CD4-positive, alpha-beta T cell treated with Interferon gamma for 1 hour (primary cell): ENCODE measurements around the gene MUC4.

ENCODE experiments used
- DNase-seq: peaks from one replicate; pipeline ENCODE4 v3.0.0-alpha.2; 2020

The MUC4 gene, protein sequence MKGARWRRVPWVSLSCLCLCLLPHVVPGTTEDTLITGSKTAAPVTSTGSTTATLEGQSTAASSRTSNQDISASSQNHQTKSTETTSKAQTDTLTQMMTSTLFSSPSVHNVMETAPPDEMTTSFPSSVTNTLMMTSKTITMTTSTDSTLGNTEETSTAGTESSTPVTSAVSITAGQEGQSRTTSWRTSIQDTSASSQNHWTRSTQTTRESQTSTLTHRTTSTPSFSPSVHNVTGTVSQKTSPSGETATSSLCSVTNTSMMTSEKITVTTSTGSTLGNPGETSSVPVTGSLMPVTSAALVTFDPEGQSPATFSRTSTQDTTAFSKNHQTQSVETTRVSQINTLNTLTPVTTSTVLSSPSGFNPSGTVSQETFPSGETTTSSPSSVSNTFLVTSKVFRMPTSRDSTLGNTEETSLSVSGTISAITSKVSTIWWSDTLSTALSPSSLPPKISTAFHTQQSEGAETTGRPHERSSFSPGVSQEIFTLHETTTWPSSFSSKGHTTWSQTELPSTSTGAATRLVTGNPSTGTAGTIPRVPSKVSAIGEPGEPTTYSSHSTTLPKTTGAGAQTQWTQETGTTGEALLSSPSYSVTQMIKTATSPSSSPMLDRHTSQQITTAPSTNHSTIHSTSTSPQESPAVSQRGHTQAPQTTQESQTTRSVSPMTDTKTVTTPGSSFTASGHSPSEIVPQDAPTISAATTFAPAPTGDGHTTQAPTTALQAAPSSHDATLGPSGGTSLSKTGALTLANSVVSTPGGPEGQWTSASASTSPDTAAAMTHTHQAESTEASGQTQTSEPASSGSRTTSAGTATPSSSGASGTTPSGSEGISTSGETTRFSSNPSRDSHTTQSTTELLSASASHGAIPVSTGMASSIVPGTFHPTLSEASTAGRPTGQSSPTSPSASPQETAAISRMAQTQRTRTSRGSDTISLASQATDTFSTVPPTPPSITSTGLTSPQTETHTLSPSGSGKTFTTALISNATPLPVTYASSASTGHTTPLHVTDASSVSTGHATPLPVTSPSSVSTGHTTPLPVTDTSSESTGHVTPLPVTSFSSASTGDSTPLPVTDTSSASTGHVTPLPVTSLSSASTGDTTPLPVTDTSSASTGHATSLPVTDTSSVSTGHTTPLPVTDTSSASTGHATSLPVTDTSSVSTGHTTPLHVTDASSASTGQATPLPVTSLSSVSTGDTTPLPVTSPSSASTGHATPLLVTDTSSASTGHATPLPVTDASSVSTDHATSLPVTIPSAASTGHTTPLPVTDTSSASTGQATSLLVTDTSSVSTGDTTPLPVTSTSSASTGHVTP (N-terminal part only)

DNA sequence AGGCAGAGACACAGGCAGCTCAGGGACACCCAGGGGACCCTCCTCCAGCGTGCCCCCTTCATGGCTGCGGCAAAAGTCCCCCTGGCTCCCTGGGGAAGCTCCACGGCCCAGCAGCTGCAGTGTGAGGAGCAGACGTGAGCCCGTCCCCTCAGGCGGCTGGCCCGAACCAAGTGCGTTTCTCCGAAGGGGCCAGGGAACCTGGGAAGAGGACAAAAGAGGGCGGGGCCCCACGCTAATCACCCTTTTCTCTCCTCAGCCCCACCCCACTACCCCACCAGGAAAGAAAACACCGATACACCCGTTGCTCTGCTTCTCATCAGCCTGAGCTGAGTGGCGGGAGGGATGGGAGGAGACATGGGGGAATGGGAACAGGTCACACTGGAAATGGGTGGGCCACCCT lies at the start of gene MUC4:
TSS of gene MUC4 (minus strand) at position 174 of the 400 bp plus-strand sequence. CDS start at position 62, 112 bp downstream.
- no peak for DNase-seq

DNA sequence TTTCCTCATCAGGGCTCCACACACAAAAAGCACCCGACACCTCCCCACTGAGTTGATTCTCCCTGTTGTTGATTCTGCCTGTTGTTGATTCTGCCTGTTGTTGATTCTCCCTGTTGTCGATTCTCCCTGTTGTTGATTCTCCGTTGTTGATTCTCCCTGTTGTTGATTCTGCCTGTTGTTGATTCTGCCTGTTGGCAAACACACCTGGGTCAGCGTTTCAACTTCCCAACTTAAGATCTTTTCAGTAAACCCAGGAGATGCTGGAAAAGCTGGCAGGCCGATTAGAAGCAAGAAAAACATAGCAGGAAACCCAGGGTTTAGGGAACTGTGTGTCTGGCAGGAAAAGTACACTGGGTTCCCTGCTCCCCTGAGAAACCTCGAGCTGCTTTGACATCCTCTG lies 48.7 kb upstream of the MUC4 start:
- no peak for DNase-seq

DNA sequence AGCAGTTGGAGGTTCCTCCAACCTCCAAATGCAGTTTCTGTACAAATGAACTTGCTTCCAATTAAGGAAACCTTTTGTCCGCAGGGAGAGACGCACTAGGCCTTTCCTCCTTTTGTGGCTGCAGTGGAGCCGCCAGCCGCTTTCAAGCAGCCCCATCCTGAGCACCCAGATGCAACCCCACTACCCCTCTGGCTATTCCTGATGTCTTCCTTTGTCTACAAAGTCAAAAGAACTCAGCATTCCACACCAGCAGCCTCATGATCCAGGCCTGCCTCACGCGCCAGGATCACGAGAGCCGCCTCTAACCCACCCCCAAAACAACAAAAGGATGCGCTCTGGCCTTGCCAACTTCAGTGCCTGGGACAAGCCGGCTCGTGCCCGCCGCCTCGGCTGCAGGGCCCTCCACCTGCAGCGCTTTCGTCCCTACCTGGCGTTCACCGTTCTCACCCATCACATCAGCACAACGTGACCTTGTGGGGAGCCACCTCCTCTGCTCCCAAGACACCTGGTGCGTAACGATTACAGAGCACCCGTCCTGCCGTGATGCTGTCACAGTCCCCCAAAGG lies 48.2 kb upstream of the MUC4 start:
- DNase-seq: no peak

DNA sequence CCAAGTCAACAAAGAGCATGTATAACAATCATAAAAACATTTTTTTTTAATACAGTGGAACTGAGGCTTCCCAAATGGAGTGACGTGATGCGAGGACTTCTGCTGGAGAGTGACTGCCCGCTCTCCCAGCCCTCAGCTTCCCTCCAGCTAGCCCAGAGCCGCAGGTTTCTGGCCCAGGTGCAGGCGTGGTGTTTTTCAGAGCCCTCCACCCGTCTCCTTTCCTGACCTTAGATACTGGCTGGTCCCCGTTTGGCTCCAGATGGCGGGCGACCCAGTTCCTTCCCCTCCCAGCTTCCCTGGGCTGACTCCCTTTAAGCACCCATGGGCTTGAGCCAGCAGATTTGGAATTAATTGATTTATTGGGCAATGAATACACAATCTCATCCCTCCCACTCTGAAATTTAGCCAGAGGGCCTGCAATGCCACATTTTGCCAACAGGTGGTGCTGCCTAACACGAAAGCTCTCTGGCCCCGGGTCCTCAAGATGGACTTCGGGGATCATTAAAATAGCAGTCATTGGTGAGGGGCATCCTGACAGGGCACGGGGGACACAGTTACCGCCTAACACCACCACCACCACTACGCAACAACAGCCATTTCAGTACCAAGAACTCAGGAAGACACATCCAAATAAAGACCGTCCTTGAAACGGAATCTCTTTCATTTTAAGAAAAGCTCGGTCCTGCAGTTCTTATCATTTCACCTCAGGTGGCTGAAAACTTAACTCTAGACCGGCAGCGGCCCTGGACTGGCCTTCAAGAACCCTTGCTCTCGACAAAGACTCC lies 47.5 kb upstream of the MUC4 start:
- DNase-seq: peak; percentile 60

DNA sequence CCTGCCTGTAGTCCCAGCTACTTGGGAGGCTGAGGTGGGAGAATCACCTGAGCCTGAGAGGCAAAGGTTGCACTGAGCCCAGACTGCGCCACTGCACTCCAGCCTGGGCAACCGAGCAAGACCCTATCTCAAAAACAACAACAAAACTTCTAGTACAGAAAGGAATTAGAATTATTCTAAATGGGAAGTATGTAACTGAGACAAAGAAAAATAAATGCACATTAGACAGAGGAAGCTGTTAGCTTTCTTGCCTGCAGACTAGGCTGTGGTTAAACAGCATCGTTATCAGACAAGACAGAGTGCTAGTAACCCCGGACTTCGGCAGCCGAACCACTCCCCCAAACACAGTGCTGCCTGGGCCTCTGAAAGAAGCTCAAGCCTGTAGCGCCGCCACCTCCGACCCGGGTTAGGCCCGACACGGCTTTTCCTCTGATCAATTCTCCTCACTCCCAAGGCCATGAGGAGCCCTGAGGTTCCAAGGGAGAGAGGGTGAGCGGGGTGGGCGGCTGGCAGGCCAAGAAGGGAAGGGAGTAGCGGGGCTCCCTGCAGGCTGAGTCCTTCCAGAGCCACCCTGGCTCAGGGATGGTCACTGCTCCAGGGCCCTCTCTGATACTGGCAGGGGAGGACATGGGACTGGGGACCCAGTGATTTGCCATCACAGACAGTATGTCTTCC lies 44.8 kb upstream of the MUC4 start:
- DNase-seq: no peak

- DNase-seq: no peak
These were observed 44.0 kb upstream of the MUC4 start for GRCh38 chr3:195855471-195856409.

DNA sequence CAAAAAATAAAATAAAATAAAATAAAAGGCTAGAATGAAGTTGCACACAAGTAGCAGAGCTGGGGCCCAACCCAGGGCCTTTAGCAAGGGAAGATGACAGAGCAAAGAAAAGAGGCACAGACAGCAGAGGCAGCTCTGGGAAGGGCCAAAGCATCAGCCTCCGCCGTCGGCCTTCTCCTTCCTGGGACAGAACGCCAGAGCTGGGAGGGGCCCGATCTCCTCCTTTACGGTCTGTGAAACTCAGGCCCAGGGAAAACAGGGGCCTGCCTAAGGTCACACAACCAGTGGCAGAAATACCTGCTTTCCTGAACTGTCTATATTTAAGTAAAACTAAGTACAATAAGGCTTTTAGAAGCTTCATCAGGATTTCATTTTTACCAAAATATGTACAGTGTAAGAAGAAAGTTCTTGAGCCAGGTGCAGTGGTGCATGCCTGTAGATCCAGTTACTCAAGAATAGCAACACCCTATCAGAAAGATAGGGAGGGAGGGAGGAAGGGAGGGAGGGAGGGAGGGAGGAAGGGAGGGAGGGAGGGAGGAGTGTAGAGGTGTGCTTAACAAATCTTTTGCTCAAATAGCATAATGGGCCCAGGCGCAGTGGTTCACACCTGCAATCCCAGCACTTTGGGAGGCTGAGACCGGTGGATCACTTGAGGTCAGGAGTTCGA lies 43.0 kb upstream of the MUC4 start:
- DNase-seq: no peak

DNA sequence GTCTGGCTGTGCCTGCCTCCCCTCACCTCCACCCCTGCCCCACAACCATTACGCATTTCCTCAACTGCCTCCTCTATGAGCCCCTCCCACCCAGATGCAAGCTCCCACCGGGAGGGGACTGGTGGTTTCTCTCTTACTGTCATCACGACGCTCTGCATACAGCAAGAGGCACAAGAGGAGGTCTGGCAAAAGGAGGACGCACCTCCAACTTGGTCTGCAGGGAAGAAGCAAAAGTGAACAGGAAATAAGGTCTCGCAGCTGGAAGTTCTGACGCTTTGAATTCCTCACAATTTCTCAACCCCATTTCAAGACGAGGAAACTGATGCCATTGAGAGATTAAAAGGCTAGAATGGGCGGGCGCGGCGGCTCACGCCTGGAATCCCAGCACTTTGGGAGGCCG lies 42.3 kb upstream of the MUC4 start:
- no peak for DNase-seq

DNA sequence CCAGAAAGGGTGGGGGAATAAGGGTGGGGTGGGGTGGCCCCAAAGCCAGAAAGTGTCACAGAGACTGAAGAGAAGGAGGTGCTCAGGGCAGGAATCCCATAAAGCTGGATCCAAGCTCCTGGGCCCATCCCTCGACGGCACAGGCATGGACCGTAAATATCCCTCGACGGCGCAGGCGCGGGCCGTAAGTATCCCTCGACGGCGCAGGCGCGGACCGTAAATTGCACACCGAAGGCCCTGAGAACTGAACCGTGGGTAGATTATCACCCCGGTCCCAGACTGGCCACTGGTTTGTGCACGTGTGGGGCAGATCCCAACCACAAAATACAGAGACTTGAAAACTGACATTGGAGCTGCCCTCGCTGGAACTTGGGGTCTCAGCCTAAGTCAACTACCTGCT lies 41.3 kb upstream of the MUC4 start:
- DNase-seq: no peak

- peak; percentile 85 for DNase-seq
These were observed 39.3 kb upstream of the MUC4 start for GRCh38 chr3:195850857-195851543.

DNA sequence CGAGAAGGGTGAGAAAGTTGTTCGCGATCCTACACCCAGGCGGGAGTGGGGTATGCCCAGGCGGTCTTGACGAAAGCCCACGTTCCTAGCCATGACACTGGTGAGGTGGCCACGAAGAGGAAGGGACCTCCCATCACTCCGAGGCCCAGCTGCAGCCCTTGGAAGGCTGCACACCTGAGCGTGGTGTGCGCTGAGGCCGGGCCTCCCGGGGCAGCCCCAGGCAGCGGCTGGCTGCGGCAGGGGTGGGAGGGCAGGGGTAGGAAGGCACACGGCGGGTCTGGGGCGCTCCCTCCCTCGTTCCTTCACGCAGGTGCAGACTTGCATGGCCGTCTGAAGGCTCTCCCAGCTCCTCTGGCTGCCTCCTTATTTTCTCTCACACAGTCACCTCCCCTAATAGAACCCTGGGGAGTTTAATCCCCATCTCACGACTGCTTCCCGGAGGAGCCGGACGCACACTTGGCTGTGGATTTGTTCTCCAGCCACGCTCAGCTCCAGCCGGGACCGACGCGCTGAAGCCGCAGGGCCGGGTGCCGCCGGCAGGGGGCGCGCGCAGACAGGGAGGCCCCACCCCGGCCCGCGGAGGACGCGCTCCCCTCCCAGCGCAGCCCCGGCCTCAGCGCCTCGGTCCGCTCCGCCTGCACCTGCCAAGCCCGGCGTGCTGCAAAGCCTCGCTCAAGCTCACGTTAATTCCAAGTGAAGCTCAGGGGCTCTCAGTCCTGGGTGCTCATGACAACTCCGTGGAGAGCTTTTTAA lies 37.8 kb upstream of the MUC4 start:
- DNase-seq: no peak

GRCh38 chr3:195847055-195847950 lies 35.6 kb upstream of the MUC4 start:
- DNase-seq: no peak

DNA sequence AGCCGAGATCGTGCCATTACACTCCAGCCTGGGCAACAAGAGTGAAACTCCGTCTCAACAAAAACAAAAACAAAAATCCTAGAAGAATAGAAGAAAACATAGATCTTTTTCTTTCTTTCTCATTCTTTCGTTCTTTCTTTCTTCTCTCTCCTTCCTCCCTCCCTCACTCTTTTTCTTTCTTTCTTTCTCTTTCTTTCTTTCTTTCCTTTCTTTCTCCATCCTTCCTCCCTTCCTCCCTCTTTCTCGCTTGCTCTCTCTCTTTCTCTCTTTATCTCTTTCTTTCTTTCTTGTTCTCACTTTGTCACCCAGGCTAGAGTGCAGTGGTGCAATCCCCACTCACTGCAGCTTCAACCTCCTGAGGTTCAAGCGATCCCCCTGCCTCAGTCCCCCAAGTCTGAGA lies 33.8 kb upstream of the MUC4 start:
- no peak for DNase-seq

- DNase-seq: no peak
These were observed 33.0 kb upstream of the MUC4 start for GRCh38 chr3:195844671-195845218.

DNA sequence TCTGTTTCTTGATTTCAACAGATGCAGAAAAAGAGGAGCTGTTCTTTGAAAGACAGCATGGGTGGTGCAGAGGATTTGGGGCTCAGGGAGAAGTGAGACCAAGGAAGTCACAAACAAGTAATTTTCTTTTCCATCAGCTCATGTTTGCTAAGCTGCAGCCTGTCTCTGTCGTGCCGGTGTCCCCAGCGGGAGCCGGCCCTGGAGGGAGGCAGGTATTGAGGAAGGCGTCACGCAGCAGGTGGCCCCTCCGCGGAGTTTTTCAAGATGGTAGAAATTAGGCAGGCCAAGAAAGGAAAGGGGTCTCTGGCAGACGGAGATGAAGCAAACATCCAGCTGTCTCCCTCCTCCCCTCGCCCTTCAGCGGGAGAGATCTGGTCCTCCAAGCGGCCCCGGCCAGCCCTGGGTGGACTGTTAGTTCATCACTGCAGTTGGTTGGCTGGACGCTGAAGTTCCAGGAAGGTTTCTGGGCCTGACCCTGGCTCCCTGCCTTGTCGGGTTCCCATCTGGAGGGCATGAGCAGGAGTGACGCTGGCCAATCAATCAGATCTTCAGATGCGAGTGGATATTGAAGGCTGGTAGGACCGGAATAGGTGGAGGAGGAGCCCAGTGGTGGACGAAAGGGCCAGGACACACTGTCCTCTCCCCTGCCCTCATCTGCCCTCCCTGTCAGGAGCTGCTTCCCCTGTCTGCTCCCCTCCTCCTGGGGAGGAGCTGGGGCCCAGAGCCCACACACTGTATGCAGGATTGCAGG lies 27.7 kb upstream of the MUC4 start:
- DNase-seq: no peak

DNA sequence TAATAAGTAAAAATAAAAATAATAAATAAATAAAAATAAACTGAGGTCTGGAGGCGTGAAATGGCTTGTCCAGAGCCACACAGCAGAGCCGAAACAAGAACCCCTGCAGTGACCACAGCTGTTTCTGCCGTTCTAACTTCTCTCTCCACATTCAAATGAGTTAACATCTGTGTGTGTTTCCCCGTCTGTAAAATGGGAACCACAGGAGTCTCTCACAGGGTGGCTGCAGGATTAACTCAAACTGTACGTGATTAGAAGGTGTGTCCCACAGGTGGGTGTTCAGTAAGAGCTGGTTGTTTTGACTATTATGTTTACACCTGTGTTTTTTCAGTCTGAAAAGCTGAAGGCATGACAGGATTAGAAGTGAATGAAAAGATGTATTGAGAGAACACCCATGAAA lies 27.0 kb upstream of the MUC4 start:
- no peak for DNase-seq
